CD4-positive, alpha-beta memory T cell (primary cell): ENCODE results near the gene ACOXL. TPM values are rescaled to one million over a fixed set of nuclear protein-coding genes. Genes with fewer than 3 reads are reported as not detected.
"Not testable (repeated sequence)": the region's sequence is repeated elsewhere in the genome, so short reads cannot be mapped to it uniquely, and the experiment has no call there.

Source experiments
- CTCF ChIA-PET: fragments of 350-600 bp; sonication (Branson Sonifier 250); formaldehyde crosslinking; loops from one replicate; lab custom pipeline; 2021; ENCODE audit warnings: inconsistent platforms; ENCODE audit not compliant: partially characterized antibody; lab: Charles Lee
- POLR2A ChIA-PET: fragments of 350-600 bp; sonication (Branson Sonifier 250); formaldehyde crosslinking; loops from one replicate; lab custom pipeline; 2021; ENCODE audit not compliant: partially characterized antibody; lab: Charles Lee
- DNase-seq, 5 donors: peaks; one replicate each; pipeline versions ENCODE4 v3.0.0 to v3.0.0-alpha.2; 2020 to 2022; ENCODE audit warnings: mixed read lengths in 1 of 5
- H3K27ac ChIP-seq: one replicate; pipeline ENCODE4 v1.7.0; 2013; ENCODE audit warnings: low read depth, low read length
- H3K27me3 ChIP-seq: 2 replicates; pipeline ENCODE4 v1.7.0; 2013; ENCODE audit warnings: mild to moderate bottlenecking, low read length, moderate library complexity; ENCODE audit not compliant: insufficient read depth
- H3K36me3 ChIP-seq: 2 replicates; pipeline ENCODE4 v1.7.0; 2013; ENCODE audit warnings: mild to moderate bottlenecking, low read length, moderate library complexity; ENCODE audit not compliant: insufficient read depth
- H3K4me1 ChIP-seq: 2 replicates; pipeline ENCODE4 v1.7.0; 2013; ENCODE audit warnings: mild to moderate bottlenecking, low read length, moderate library complexity; ENCODE audit not compliant: insufficient read depth
- H3K4me3 ChIP-seq, 2 donors: one replicate each; pipeline ENCODE4 v1.7.0; 2013; ENCODE audit warnings: low read length in 2 of 2, mild to moderate bottlenecking in 1 of 2
- H3K9me3 ChIP-seq, 2 donors: one replicate each; pipeline ENCODE4 v1.7.0; 2013; ENCODE audit warnings: low read length in 2 of 2, control low read depth in 1 of 2; ENCODE audit not compliant: control insufficient read depth in 1 of 2
- H3K27ac Mint-ChIP-seq, 7 donors: one replicate each; pipeline ENCODE4 v1.8.0; 2020 to 2021; ENCODE audit warnings: mixed read lengths in 7 of 7, mild to moderate bottlenecking in 6 of 7, inconsistent platforms in 3 of 7, moderate library complexity in 3 of 7
- H3K27me3 Mint-ChIP-seq, 2 donors: one replicate each; pipeline ENCODE4 v1.8.0; 2020 to 2021; ENCODE audit warnings: mixed read lengths in 2 of 2
- H3K36me3 Mint-ChIP-seq, 2 donors: one replicate each; pipeline ENCODE4 v1.8.0; 2020 to 2021; ENCODE audit warnings: mixed read lengths in 2 of 2, inconsistent platforms in 1 of 2, mild to moderate bottlenecking in 1 of 2
- H3K4me1 Mint-ChIP-seq, 4 donors: one replicate each; pipeline ENCODE4 v1.8.0; 2020 to 2021; ENCODE audit warnings: mixed read lengths in 4 of 4, mild to moderate bottlenecking in 1 of 4
- H3K4me3 Mint-ChIP-seq, 8 donors: one replicate each; pipeline ENCODE4 v1.8.0; 2020 to 2021; ENCODE audit warnings: mixed read lengths in 8 of 8, mild to moderate bottlenecking in 7 of 8, moderate library complexity in 6 of 8, inconsistent platforms in 3 of 8
- H3K9me3 Mint-ChIP-seq, 8 donors: one replicate each; pipeline ENCODE4 v1.8.0; 2020 to 2021; ENCODE audit warnings: mixed read lengths in 8 of 8, mild to moderate bottlenecking in 5 of 8, inconsistent platforms in 3 of 8, moderate library complexity in 1 of 8
- intact Hi-C: fragments of 100-400 bp; cut with micrococcal nuclease; formaldehyde crosslinking; loops from one replicate; pipeline ENCODE4 v1.15.1; 2023
- polyA plus RNA-seq, 2 donors: library from polyadenylated mRNA; unstranded; fragments of 300-500 nt; fragmentation: Illumina TruSeq; gene quantifications; one replicate each; pipeline ENCODE4 v1.2.3, GENCODE V29; 2021
- total RNA-seq, 2 experiments: library from RNA; stranded (reverse); gene quantifications; one replicate each; pipeline ENCODE4 v1.2.3, GENCODE V29; 2021

The ACOXL gene
- total and polyA plus RNA-seq, 4 experiments from 2014 or later = not detected

DNA sequence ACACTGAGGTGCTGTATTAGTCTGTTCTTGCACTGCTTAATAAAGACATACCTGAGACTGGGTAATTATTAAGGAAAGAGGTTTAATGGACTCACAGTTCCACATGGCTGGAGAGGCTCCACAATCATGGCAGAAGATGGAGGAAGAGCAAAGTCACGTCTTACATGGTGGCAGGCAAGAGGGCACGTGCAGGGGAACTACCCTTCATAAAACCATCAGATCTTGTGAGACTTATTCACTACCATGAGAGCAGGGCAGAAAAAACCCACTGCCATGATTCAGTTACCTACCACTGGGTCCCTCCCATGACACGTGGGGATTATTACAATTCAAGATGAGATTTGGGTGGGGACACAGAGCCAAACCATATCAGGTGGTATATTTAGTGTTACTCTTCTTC is 229.3 kb downstream of the ACOXL start:
- H3K4me1 ChIP-seq, H3K9me3 Mint-ChIP-seq, H3K9me3 ChIP-seq, POLR2A ChIA-PET, H3K27me3 ChIP-seq, H3K27ac ChIP-seq, intact Hi-C loops, H3K36me3 ChIP-seq, H3K4me1 Mint-ChIP-seq, DNase-seq, CTCF ChIA-PET, H3K4me3 ChIP-seq, H3K36me3 Mint-ChIP-seq: not testable (repeated sequence)
- H3K4me3 Mint-ChIP-seq = peak overlapping the region in 1 of 8 donors; percentile 14
- peak overlapping the region in 1 of 7 donors; percentile 43 for H3K27ac Mint-ChIP-seq
- peaks cover 11 to 14% of the 10 kb centered on the region in 2 donors for H3K27me3 Mint-ChIP-seq

DNA sequence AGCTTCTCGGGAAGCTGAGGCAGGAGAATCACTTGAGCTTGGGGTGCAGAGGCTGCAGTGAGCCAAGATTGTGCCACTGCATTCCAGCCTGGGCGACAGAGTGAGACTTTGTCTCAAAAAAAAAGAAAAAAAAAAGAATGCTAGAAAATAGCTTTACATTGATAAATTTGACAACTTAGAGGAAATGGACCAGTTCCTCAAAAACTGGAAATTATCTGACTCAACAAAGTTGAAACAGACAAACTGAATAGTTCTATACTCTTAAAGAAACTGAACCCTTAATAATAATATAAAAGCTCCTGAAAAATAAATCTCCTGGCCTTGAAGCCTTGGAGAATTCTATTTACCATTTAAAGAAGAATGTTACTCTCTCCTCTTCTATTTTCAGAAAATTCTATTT is 237.3 kb downstream of the ACOXL start:
- Histone ChIP-seq H3K4me1 (no peaks in the 10 kb centered on the region), H3K36me3 (no peaks in the 10 kb centered on the region), H3K27ac (no peak overlapping the region), H3K27me3 (no peaks in the 10 kb centered on the region), H3K9me3 (no peaks in the 10 kb centered on the region), H3K4me3 (no peak overlapping the region)
- Mint-ChIP-seq H3K4me1 (no peaks in the 10 kb centered on the region), H3K36me3 (no peaks in the 10 kb centered on the region), H3K27me3 (peaks cover 11 to 12% of the 10 kb centered on the region in 2 donors), H3K27ac (no peak overlapping the region), H3K4me3 (no peak overlapping the region), H3K9me3 (peaks cover 0 to 13% (median 4%) of the 10 kb centered on the region in 8 donors)
- intact Hi-C loops = no loop called here
- CTCF ChIA-PET = no interaction called here
- DNase-seq = no peak
- POLR2A ChIA-PET = interaction anchor here (0.6 kb wide), 1 partner anchor 1308 kb away, joined by 4 read pairs; no protein-coding TSS in a partner anchor

DNA sequence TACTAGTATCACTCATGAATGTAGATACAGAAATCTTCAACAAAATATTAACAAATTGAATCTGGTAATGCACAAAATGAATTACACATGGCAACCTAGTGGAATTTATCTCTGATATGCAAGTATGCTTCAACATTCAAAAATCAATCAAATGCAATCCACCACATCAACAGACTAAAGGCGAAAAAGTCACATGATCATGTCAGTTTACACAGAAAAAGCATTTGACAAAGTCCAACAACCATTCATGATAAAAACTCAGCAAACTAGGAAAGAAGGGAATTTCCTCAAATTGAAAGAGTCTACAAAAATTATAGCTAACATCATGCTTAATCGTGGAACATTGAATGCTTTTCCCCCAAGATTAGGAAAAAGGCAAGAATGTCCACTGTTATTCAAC is 237.8 kb downstream of the ACOXL start:
- H3K27me3 Mint-ChIP-seq = peaks cover 8 to 9% of the 10 kb centered on the region in 2 donors
- no peaks in the 10 kb centered on the region for H3K36me3 ChIP-seq
- no peak overlapping the region for H3K4me3 ChIP-seq
- H3K27ac ChIP-seq = no peak overlapping the region
- no peaks in the 10 kb centered on the region for H3K4me1 ChIP-seq
- no peak overlapping the region for H3K27ac Mint-ChIP-seq
- no peaks in the 10 kb centered on the region for H3K4me1 Mint-ChIP-seq
- CTCF ChIA-PET = no interaction called here
- DNase-seq = no peak
- intact Hi-C loops = no loop called here
- peaks cover 0 to 13% (median 4%) of the 10 kb centered on the region in 8 donors for H3K9me3 Mint-ChIP-seq
- H3K4me3 Mint-ChIP-seq = no peak overlapping the region
- POLR2A ChIA-PET = no interaction called here
- no peaks in the 10 kb centered on the region for H3K9me3 ChIP-seq
- no peaks in the 10 kb centered on the region for H3K36me3 Mint-ChIP-seq
- H3K27me3 ChIP-seq = no peaks in the 10 kb centered on the region

DNA sequence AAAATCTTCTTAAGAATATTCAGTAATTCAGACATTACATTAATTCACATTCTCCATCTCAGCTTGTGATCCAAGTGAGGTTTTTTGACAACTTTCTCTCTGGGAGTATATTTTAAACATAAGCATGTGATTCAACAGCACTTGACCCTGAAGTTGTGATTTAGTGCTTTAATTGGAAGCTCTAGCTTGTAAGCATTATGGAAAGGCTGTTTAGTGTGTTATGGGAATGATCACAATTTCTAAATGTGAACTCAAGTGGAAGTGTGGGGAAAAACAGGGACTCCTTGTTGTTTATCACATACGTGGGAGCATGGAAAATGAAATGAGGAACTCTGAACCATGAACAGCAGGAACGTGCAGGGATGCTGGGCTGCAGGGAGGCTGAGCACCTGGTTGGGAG is 239.4 kb downstream of the ACOXL start:
- ChIA-PET POLR2A (no interaction called here), CTCF (no interaction called here)
- Histone ChIP-seq H3K4me3 (no peak overlapping the region), H3K27ac (no peak overlapping the region), H3K36me3 (no peaks in the 10 kb centered on the region), H3K9me3 (no peaks in the 10 kb centered on the region), H3K4me1 (no peaks in the 10 kb centered on the region), H3K27me3 (no peaks in the 10 kb centered on the region)
- Mint-ChIP-seq H3K27me3 (peaks cover 7 to 9% of the 10 kb centered on the region in 2 donors), H3K27ac (no peak overlapping the region), H3K36me3 (no peaks in the 10 kb centered on the region), H3K4me1 (no peaks in the 10 kb centered on the region), H3K9me3 (peaks cover 0 to 13% (median 3%) of the 10 kb centered on the region in 8 donors), H3K4me3 (no peak overlapping the region)
- DNase-seq = no peak
- intact Hi-C loops = no loop called here

- Mint-ChIP-seq H3K36me3 (no peaks in the 10 kb centered on the region), H3K27ac (no peak overlapping the region), H3K9me3 (peaks cover 0 to 13% (median 3%) of the 10 kb centered on the region in 8 donors), H3K4me3 (no peak overlapping the region), H3K27me3 (peaks cover 7 to 8% of the 10 kb centered on the region in 2 donors), H3K4me1 (no peaks in the 10 kb centered on the region)
- DNase-seq = no peak
- Histone ChIP-seq H3K36me3 (no peaks in the 10 kb centered on the region), H3K27me3 (no peaks in the 10 kb centered on the region), H3K4me1 (no peaks in the 10 kb centered on the region), H3K9me3 (no peaks in the 10 kb centered on the region), H3K4me3 (no peak overlapping the region), H3K27ac (no peak overlapping the region)
- POLR2A ChIA-PET = no interaction called here
- intact Hi-C loops = no loop called here
- CTCF ChIA-PET = no interaction called here
Measured at GRCh38 chr2:110973262-110973661, 240.9 kb downstream of the ACOXL start.

DNA sequence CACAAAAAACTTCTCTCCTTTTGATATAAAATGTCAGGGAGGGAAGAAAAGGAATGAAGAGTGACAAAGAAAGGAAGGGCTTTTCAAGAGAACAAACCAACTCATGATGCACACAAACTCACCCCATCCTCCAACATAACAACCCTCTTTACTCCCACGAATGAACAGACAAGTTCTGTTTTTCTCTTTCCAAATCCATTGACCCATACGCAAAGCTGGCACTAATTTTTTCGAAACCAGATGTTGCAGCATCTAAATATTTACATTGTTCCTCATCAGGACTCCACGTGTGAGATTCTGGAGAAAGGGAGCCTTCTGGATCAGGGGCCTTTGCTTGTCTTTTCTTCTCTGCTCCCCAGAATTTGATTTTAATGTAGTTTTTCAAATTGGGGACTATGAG is 245.0 kb downstream of the ACOXL start:
- ChIA-PET POLR2A (no interaction called here), CTCF (no interaction called here)
- Histone ChIP-seq H3K36me3 (no peaks in the 10 kb centered on the region), H3K9me3 (no peaks in the 10 kb centered on the region), H3K4me1 (no peaks in the 10 kb centered on the region), H3K4me3 (no peak overlapping the region), H3K27ac (no peak overlapping the region), H3K27me3 (no peaks in the 10 kb centered on the region)
- Mint-ChIP-seq H3K4me3 (no peak overlapping the region), H3K9me3 (peaks cover 0 to 11% (median 1%) of the 10 kb centered on the region in 8 donors), H3K27ac (no peak overlapping the region), H3K27me3 (peaks cover 1 to 4% of the 10 kb centered on the region in 2 donors), H3K4me1 (no peaks in the 10 kb centered on the region), H3K36me3 (no peaks in the 10 kb centered on the region)
- no peak for DNase-seq
- intact Hi-C loops = no loop called here

- Histone ChIP-seq H3K36me3 (no peaks in the 10 kb centered on the region), H3K4me3 (no peak overlapping the region), H3K4me1 (no peaks in the 10 kb centered on the region), H3K27me3 (no peaks in the 10 kb centered on the region), H3K27ac (no peak overlapping the region), H3K9me3 (no peaks in the 10 kb centered on the region)
- peaks cover 0 to 4% of the 10 kb centered on the region in 2 donors for H3K27me3 Mint-ChIP-seq
- ChIA-PET POLR2A (no interaction called here), CTCF (no interaction called here)
- no peak overlapping the region for H3K4me3 Mint-ChIP-seq
- H3K4me1 Mint-ChIP-seq = no peaks in the 10 kb centered on the region
- intact Hi-C loops = no loop called here
- DNase-seq = no peak
- H3K36me3 Mint-ChIP-seq = no peaks in the 10 kb centered on the region
- H3K27ac Mint-ChIP-seq = no peak overlapping the region
- peaks cover 0 to 4% (median 0%) of the 10 kb centered on the region in 8 donors for H3K9me3 Mint-ChIP-seq
Measured at GRCh38 chr2:110978148-110978547, 245.8 kb downstream of the ACOXL start.
